ENCODE results near the gene HTR6.

DNA sequence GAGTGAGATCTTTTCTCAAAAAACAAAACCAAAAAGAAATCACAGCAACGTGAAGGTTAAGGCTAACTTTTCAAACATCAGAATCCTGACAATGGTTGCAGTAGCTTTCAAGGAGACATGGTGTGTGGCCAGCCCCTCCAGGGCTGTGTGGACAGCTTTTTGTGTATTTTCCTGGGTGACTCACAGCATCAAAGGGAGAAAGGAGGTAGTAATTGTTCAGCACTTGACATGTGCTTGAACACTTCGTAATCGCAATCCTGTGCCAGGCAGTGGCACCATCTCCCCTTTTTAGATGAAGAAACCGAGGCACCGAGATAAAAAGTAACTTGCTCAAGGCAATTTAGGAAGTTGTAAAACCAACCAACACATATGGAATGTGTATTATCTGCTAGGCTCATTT is 10.3 kb upstream of the HTR6 start:
- TF ChIP-seq POLR2A (IDR thresholded peaks at IDR 0.05) (no peak), EP300 (IDR thresholded peaks at IDR 0.05) (no peak)

All from tibial nerve (tissue), 3 donors.